ENCODE results near the gene DLG2.

- TF ChIP-seq CTCF (IDR thresholded peaks at IDR 0.05): no peak
- no peak for TF ChIP-seq EP300 (IDR thresholded peaks at IDR 0.05)
- TF ChIP-seq POLR2A (IDR thresholded peaks at IDR 0.05): no peak
These were observed 756.7 kb downstream of the DLG2 start for GRCh38 chr11:84870486-84870885.

All from ovary (tissue), 3 donors.